G401.6 (cell line): ENCODE measurements around the gene CYP3A7.
"Not testable (repeated sequence)": the region's sequence is repeated elsewhere in the genome, so short reads cannot be mapped to it uniquely, and the experiment has no call there.

ENCODE experiments used
- FAIRE-seq: peaks from 2 replicates; lab custom pipeline; 2012; peaks lifted over from hg19 to GRCh38; lab: Jason Lieb, UNC

CYP3A7 gene

DNA sequence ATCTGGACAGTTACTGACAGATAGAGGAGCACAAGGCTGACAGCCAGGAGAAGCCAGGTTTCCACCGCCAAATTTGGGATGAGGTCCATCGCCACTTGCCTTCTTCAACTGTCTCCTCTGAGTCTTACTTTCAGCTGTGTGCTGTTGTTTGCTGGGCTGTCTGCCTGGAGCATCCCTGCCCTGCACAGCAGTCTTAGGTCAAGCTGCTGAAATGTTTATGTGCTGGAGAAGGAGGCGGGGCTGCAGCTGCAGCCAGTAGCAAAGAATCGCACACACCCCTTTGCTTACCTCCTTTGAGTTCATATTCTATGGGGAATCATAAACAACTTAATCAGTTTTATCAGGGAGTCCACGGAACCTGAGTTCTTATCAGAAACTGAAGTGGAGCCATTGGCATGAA lies 35.0 kb downstream of the CYP3A7 start:
- FAIRE-seq = no peak

DNA sequence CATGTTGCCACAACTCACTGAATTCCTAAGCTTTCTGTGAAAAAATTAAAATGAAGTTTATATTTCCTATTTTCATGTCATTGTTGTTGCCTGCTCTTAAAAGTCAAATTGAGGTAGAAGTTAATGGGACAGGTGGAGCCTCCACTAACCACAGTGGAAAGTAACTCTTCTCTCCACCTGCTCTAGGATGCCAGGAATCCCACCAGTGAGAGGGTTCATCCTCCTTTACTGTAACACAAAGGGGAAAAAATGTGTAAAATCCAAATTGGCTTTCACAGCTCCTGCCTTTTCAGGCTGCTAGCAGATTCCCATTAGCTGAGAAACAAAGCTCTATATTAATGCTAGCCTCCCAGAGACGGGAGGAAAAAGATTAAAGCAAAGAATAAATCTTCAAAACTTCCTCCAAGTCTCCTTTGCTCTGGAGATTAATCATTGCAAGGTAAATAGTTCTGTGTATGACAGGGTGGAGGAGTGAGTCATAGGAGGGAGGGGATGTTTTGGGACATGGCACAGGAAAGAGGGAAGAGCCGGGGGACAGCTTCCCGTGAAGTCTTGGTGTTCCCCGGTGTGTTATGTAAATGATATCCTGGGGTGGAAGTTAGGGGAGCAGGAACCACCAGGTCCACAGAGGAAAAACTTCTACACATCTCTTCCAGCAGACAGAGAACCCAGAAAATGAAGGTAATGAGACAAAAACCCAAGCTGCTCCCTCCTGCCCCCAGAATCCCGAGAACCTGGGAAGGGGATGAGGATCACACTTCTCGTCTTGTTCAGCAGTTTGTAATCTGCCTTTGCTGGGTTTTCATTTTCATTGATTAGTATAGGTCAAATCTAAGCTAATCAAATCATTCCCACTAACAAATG lies 35.9 kb downstream of the CYP3A7 start:
- not testable (repeated sequence) for FAIRE-seq

DNA sequence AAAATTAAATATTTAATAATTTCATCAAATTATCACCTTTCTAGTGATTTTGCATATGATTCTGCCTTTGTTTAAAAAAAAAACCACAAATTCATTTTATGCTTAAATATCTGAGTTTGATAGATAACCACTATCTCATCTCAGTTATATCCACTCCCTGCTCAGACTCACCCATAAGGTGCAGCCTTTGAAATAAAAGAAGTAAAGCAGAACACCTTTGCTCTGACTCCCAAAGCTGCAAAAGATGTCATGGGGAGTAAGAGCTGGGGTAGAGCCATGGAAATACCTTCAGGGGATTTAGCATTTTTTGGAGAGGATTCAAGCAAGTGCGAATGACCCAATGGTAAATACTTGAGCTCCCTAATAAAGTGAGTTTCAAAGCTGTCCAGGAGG lies 40.1 kb downstream of the CYP3A7 start:
- FAIRE-seq = no peak

DNA sequence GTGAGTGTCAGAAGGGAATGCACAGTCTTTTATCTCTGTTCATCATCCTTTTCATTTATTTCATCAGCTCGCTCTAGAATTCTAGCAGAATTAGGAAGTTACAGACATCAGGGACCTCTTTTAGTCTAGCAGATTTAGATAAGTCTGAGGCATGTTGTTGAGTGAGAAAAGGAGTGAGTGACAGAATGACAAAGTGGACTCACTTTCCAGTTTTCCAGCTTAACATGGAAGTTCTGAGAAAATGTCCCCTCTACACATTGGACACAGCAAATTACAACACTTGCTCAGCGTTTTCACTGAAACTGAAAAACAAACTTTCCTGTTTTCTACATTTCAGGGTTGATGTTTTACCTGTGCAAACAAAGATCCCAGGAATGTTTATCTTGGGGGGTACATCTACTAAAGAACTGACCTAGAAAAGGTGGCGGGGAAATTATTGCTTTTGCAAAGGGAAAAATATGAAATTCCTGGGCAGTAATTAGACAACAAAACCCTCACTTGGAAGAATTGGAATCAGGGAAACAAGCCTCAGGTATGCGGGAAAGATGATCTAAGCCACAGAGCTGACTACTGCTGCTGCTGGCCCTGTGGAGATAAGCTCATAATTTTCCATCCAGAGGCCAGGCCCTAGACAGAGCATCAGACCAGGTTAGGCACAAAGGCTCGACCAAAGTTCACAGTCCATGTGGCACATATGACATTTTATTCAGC lies 40.6 kb downstream of the CYP3A7 start:
- FAIRE-seq = no peak

DNA sequence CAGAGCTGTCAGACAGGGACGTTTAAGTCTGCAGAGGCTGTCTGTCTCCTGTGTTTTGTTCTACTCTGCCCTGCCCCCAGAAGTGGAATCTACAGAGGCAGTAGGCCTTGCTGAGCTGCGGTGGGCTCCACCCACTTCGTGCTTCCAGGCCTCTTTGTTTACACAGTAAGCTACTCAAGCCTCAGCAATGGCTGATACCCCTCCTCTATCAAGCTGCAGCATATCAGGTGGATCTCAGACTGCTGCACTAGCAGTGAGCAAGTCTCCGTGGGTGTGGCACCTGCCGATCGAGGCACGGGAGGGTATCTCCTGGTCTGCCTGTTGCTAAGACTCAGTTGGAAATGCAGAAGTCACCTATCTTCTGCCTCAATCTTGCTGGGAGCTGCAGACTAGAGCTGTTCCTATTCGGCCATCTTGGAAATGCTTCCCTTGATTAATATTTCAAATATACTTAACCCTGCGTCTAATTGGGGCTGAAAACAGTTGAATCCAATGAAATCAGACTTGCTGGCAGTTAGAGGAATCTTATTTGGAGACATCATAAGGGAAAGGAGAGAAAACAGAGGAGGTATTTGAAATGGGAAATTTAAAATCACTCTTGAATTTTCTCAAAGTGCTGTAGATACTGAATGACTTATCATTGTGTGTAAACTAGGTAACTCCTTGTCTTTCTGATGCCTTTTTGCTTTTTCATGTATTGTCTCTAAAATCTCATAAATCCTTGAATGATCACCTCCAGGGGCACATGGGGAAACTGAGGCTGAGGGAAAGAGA lies 41.4 kb downstream of the CYP3A7 start:
- no peak for FAIRE-seq

DNA sequence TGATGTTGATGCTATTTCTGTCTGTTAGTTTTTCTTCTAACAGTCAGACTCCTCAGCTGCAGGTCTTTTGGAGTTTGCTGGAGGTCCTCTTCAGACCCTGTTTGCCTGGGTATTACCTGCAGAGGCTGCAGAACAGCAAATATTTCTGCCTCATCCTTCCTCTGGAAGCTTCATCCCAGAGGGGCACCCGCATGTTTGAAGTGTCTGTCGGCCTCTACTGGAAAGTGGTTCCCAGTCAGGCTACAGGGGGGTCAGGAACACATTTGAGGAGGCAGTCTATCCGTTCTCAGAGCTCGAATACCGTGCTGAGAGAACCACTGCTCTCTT lies 41.9 kb downstream of the CYP3A7 start:
- no peak for FAIRE-seq

DNA sequence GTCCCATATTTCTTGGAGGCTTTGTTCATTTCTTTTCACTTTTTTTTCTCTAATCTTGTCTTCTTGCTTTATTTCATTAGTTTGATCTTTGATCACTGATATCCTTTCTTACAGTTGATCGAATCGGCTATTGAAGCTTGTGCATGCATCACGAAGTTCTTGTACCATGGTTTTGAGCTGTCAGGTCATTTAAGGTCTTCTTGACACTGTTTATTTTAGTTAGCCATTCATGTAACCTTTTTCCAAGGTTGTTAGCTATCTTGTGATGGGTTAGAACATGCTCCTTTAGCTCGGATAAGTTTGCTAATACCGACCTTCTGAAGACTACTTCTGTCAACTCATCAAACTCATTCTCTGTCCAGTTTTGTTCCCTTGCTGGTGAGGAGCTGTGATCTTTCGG lies 42.4 kb downstream of the CYP3A7 start:
- FAIRE-seq = not testable (repeated sequence)

DNA sequence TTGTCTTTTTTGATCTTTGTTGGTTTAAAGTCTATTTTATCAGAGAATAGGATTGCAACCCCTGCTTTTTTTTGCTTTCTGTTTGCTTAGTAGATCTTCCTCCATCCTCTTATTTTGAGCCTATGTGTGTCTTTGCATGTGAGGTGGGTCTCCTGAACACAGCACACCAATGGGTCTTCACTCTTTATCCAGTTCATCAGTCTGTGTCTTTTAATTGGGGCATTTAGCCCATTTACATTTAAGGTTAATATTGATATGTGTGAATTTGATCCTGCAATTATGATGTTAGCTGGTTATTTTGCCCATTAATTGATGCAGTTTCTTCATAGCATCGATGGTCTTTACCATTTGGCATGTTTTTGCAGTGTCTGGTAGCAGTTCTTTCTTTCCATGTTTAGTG lies 43.3 kb downstream of the CYP3A7 start:
- FAIRE-seq = not testable (repeated sequence)

DNA sequence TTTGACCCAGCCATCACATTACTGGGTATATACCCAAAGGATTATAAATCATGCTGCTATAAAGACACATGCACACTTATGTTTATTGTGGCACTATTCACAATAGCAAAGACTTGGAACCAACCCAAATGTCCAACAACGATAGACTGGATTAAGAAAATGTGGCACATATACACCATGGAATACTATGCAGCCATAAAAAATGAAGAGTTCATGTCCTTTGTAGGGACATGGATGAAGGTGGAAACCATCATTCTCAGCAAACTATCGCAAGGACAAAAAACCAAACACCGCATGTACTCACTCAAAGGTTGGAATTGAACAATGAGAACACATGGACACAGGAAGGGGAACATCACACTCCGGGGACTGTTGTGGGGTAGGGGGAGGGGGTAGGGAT lies 44.1 kb downstream of the CYP3A7 start:
- FAIRE-seq = not testable (repeated sequence)

DNA sequence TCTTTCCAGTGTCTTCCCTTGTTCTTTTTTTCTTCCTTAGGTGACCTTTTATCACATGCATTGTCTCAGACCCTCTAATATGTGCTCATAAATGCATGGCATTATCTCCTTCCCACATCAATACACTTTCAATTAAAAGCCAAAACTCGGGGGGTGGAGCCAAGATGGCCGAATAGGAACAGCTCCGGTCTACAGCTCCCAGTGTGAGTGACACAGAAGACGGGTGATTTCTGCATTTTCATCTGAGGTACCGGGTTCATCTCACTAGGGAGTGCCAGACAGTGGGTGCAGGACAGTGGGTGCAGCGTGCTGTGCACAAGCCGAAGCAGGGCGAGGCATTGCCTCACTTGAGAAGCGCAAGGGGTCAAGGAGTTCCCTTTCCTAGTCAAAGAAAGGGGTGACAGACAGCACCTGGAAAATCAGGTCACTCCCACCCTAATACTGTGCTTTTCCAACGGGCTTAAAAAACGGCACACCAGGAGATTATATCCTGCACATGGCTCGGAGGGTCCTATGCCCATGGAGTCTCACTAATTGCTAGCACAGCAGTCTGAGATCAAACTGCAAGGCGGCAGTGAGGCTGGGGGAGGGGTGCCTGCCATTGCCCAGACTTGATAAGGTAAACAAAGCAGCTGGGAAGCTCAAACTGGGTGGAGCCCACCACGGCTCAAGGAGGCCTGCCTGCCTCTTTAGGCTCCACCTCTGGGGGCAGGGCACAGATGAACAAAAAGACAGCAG lies 49.0 kb downstream of the CYP3A7 start:
- not testable (repeated sequence) for FAIRE-seq

DNA sequence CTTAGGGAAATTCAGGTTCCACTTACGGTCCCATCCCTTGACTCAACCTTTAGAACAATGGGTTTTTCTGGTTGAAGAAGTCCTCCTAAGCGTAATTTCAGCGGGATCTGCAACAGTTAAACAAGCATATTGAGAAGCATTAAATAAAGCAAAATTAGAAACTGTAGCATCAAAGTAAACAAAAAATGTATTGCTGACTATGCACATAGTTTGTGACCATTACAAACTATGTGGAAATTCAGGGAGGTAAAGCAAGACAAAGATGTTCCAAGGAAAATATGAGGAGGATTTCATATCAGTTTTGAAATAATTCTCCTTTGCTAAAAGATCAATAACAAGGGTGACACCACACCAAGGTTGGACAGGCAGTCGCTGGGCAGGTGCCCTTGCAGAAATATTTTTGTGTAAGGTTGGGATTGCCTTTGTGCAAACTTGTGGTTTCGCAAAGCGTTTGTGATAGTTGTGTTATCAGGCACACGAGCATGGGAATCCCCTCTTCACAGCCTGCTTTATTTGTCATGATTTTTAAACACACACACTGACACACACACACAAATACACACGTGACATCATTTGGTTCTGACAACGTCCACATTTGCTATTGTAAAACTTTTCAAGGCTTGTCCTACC lies 49.8 kb downstream of the CYP3A7 start:
- no peak for FAIRE-seq

DNA sequence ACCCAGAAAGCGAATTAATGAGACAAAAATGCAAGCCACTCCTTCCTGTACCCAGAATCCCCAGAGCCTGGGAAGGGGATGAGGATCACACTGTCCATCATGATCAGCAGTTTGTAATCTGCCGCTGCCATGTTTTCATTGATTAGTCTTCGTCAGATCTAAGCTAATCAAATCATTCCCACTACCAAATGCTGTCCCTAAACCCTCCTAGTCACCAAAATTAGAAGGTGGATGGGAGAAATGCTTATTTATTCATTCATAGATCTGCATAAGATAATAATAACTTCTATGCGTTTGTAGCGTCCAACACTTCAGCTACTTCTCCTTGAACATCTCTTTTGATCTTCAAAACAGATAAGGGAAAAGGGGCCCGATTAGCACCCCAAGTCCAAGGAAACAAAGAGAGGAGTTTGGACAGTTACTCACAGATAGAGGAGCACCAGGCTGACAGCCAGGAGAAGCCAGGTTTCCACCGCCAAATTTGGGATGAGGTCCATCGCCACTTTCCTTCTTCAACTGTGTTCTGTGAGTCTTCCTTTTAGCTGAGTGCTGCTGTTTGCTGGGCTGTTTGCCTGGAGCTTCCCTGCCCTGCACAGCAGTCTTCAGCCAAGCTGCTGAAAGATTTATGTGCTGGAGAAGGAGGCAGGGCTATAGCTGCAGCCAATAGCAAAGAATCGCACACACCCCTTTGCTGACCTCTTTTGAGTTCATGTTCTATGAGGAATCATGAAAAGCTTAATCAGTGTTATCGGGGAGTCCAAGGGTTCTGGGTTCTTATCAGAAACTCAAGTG lies 55.4 kb downstream of the CYP3A7 start, which contains the start of gene CYP3A5:
TSS of gene CYP3A5 (minus strand) at position 597 of the 792 bp plus-strand sequence. CDS start at position 497, 100 bp downstream.
- no peak for FAIRE-seq

DNA sequence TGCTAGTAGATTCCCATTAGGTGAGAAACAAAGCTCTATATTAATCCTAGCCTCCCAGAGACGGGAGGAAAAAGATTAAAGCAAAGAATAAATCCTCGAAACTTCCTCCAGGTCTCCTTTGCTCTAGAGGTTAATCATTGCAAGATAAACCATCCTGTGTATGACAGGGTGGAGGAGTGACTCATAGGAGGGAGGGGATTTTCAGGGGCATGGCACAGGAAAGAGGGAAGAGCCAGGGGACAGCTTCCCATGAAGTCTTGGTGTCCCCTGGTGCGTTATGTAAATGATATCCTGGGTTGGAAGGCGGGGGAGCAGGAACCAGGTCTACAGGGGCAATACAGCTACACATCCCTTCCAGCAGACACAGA lies 56.0 kb downstream of the CYP3A7 start:
- FAIRE-seq = no peak

DNA sequence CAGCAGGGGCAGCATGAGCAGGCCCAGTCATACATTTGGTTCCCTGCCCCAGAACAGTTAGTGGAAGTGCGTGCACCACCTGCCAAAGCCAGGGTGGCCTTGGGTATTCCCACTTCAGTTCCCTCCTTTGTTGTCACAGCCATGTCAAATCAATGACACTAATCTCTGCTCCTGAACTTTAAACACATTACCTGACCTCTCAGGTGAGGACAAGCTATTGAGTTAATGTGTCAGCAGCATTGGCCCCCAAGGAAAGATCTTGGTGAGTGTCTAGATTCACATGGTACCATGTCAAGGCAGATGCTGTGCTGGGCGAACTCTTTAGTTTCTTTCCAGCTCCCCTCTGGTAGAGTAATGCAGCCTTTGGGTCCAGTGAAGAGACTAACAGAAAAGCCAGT lies 57.3 kb downstream of the CYP3A7 start:
- FAIRE-seq = no peak

DNA sequence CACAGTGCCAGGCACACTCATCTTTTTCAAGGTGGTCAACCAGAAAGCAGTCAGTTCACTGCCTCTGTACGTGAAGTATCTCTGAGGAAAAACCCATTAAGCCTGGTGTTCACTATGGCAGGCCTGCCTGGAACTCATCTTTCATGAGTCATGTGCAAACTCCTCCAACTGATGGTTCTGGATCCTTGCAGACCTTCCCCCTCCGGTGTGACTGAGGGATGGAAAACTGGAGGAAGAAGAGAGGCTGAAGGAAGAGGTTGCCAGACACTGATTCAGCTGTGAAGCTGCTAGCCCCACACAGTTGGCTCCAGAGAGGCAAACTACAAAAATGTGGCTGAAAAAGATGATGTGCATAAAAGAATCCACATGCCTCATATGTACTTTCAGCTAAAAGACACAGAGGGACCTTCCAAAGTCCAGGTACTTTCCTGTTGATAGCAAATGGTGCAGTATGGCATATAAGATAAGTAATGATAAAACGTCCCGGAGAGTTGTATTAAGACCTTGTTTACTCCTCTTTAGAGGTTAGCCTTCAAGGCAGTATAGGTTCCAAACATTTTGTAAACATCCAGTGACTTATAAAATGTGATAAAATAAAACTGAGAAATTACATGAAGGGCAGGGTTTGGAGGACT lies 57.9 kb downstream of the CYP3A7 start:
- FAIRE-seq = no peak

DNA sequence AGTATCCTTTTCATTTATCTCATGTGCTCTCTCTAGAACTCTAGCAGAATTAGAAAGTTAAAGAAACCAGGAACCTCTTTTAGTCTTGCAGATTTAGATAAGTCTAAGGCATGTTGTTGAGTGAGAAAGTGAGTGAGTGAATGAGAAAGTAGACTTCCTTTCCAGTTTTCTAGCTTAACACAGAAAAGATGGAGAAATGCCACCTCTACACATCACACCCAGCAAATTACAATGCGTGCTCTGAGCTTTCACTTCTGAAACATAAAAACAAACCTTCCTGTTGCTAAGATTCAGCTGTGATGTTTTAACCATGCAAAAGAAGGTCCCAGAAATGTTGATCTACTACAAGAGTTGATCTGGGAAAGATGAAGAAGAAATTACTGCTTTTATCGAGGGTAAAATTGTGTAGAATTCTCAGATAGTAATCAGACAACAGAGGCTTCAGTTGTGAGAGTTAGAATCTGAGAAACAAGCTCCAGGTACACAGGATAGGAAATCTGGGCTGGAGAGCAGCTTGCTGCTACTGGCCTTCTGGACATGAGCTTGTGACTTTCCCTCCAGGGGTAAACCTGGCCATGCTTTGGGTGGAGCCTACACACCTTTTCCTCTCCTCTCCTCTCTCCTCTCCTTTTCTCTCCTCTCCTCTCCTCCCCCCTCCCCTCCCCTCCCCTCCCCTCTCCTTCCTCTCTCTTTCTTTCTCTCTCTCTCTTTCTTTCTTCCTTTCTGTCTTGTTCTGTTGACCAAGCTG lies 59.8 kb downstream of the CYP3A7 start:
- no peak for FAIRE-seq

DNA sequence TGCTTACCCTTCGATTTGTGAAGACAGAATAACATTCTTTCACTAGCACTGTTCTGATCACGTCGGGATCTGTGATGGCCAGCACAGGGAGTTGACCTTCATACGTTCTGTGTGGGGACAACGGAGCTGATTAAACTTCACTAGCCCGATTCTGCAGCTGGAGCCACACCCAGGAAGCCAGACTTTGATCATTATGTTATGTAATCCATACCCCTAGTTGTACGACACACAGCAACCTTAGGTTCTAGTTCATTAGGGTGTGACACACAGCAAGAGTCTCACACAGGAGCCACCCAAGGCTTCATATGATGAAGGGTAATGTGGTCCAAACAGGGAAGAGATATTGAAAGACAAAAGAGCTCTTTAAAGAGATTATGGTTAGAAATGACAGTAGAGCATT lies 62.4 kb downstream of the CYP3A7 start:
- no peak for FAIRE-seq

DNA sequence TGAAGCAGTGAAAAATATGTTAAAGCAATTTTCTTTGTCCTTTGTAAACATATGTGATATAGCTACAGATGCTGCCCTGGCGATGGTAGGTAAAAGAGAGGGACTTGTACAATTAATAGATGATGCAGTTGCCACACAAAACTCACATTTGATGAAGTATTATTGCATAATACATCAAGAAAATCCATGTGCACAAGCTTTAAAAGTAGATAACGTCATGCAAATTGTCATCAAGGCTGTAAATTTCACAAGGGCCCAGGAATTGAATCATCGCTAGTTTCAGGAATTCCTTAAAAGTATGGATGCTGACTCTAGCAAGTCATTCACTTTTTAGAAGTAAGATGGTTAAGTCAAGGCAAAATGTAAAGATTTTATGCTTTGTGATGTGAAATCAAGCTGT lies 65.2 kb downstream of the CYP3A7 start:
- FAIRE-seq = no peak

DNA sequence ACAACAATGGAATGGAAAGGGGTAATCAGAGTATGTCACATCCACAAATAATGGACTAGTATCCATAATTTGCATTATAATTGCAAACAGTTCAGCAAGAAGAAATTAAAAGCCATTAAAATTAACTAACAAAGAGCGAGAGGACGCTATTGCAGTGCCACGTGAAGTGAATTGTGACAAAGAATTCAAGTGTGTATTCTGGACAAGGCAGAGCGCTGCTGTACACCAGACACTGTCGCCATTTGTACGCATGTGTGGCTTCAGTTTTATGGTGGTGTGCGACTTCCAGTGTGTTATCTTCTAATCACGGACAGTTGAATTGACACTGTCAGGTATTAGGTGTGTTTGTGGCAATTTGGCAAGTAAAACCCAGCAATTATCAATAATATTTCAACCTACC lies 66.5 kb downstream of the CYP3A7 start:
- FAIRE-seq = no peak

DNA sequence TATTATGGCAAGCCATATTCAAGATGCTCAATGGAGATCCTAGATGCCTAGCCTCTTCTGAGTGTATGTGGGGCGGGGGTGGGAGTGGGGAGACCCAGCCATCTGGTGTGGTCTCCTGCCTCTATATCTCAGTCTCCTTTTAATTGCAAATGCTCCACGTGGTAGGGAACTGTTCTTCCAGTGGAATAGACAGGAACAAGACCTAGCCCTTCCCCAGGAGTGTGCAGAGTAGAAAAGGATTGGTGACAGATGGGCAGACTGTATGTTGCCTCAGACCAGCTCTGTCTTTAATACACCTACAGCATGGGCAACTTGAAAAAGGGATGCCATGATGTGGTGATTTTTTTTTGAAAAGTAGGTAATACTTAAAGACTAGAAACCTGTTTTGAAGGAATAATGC lies 67.8 kb downstream of the CYP3A7 start:
- no peak for FAIRE-seq
